GM21737 (cell line): ENCODE results near the gene BCAR1.

ENCODE experiments used
- ATAC-seq: cut with Tn5 transposase; IDR thresholded peaks from one replicate; pipeline ENCODE4 v1.9.1; 2021; ENCODE audit warnings: mild to moderate bottlenecking, moderate library complexity; ENCODE audit not compliant: unreplicated experiment

The BCAR1 gene

GRCh38 chr16:75179208-75179607 is 72.2 kb downstream of the BCAR1 start:
- ATAC-seq: no peak
